HG03103 (cell line): ENCODE results near the gene KIAA1191.
A peak's percentile ranks its signal among the peaks of the same experiment; 100 is the strongest.

Experiments used
- ATAC-seq: cut with Tn5 transposase; IDR thresholded peaks from one replicate; pipeline ENCODE4 v1.9.1; 2021; ENCODE audit warnings: low read depth; ENCODE audit not compliant: unreplicated experiment

The KIAA1191 gene

GRCh38 chr5:176389135-176390123, 27.9 kb upstream of the KIAA1191 start:
- peak; percentile 18 for ATAC-seq

GRCh38 chr5:176388444-176389134, 27.0 kb upstream of the KIAA1191 start, which contains the start of the genes HIGD2A and NOP16:
Gene HIGD2A, plus strand, starts transcription at chr5:176388751. Its CDS starts 69 bp downstream, at chr5:176388820.
Gene NOP16, minus strand, starts transcription at chr5:176388598. Its CDS starts 59 bp downstream, at chr5:176388539.
- ATAC-seq, result peak; percentile 82

GRCh38 chr5:176388003-176388443, 26.5 kb upstream of the KIAA1191 start:
- ATAC-seq, result no peak

GRCh38 chr5:176387384-176387925, 25.9 kb upstream of the KIAA1191 start:
- no peak for ATAC-seq

- no peak for ATAC-seq
These were observed 24.9 kb upstream of the KIAA1191 start for GRCh38 chr5:176386491-176386890.

GRCh38 chr5:176384991-176385390, 23.4 kb upstream of the KIAA1191 start:
- no peak for ATAC-seq

GRCh38 chr5:176384366-176384930, 22.9 kb upstream of the KIAA1191 start:
- ATAC-seq, result no peak

GRCh38 chr5:176383961-176384360, 22.4 kb upstream of the KIAA1191 start:
- no peak for ATAC-seq

GRCh38 chr5:176383248-176383905, 21.8 kb upstream of the KIAA1191 start:
- no peak for ATAC-seq

GRCh38 chr5:176382721-176383120, 21.2 kb upstream of the KIAA1191 start:
- ATAC-seq, result no peak

GRCh38 chr5:176381979-176382378, 20.4 kb upstream of the KIAA1191 start:
- no peak for ATAC-seq

- ATAC-seq, result no peak
These were observed 19.9 kb upstream of the KIAA1191 start for GRCh38 chr5:176381423-176381822.

- ATAC-seq, result no peak
These were observed 18.3 kb upstream of the KIAA1191 start for GRCh38 chr5:176379881-176380280.

GRCh38 chr5:176373100-176373818, 11.7 kb upstream of the KIAA1191 start:
- no peak for ATAC-seq

- ATAC-seq, result no peak
These were observed 10.3 kb upstream of the KIAA1191 start for GRCh38 chr5:176371621-176372539.

- ATAC-seq, result no peak
These were observed 8.6 kb upstream of the KIAA1191 start for GRCh38 chr5:176369934-176370711.

- no peak for ATAC-seq
These were observed 7.2 kb upstream of the KIAA1191 start for GRCh38 chr5:176368726-176369125.
